ENCODE results near the gene ZBTB7C.

ZBTB7C gene

GRCh38 chr18:48219810-48220499, 189.2 kb downstream of the ZBTB7C start:
- no peak for TF ChIP-seq CTCF (IDR thresholded peaks at IDR 0.05; ENCODE audit: low read depth, low read length, missing control alignments)
- no peak overlapping the region for H3K4me3 ChIP-seq (ENCODE audit: low read depth, low read length)
- DNase-seq (ENCODE audit: low read depth), result no peak

- no peak for DNase-seq (ENCODE audit: low read depth)
- no peak for TF ChIP-seq CTCF (IDR thresholded peaks at IDR 0.05; ENCODE audit: low read depth, low read length, missing control alignments)
- no peak overlapping the region for H3K4me3 ChIP-seq (ENCODE audit: low read depth, low read length)
Observed at GRCh38 chr18:48219037-48219809, 190.0 kb downstream of the ZBTB7C start.

- H3K4me3 ChIP-seq (ENCODE audit: low read depth, low read length), result no peak overlapping the region
- no peak for DNase-seq (ENCODE audit: low read depth)
- no peak for TF ChIP-seq CTCF (IDR thresholded peaks at IDR 0.05; ENCODE audit: low read depth, low read length, missing control alignments)
Observed at GRCh38 chr18:48218285-48219022, 190.7 kb downstream of the ZBTB7C start.

- DNase-seq (ENCODE audit: low read depth), result no peak
- no peak overlapping the region for H3K4me3 ChIP-seq (ENCODE audit: low read depth, low read length)
- no peak for TF ChIP-seq CTCF (IDR thresholded peaks at IDR 0.05; ENCODE audit: low read depth, low read length, missing control alignments)
Observed at GRCh38 chr18:48217258-48218250, 191.6 kb downstream of the ZBTB7C start.

- DNase-seq (ENCODE audit: low read depth), result no peak
- TF ChIP-seq CTCF (IDR thresholded peaks at IDR 0.05; ENCODE audit: low read depth, low read length, missing control alignments), result no peak
- no peak overlapping the region for H3K4me3 ChIP-seq (ENCODE audit: low read depth, low read length)
Observed at GRCh38 chr18:48216639-48217257, 192.4 kb downstream of the ZBTB7C start.
